TTC549 (cell line): ENCODE results near the gene COL4A5.

Source experiments
- FAIRE-seq: peaks from 2 replicates; lab custom pipeline; 2012; peaks lifted over from hg19 to GRCh38; lab: Jason Lieb, UNC

Gene COL4A5

GRCh38 chrX:108641589-108642272 is 202.1 kb downstream of the COL4A5 start:
- FAIRE-seq: no peak

DNA sequence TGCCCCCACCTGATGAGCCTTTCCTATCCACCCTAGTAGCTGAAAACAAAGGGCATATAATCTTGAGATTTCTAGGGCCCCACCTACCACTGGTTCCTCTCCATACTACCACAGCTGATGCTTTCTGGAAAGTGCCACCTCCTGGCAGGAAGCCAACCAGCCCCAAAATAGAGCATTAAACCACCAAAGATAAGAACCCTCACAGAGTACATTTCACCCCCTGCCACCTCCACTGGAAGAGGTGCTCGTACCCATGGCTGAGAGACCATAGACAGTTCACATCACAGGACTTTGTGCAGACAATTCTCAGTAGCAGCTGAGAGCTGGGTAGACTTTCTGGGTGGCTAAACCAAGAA is 202.6 kb downstream of the COL4A5 start:
- no peak for FAIRE-seq

DNA sequence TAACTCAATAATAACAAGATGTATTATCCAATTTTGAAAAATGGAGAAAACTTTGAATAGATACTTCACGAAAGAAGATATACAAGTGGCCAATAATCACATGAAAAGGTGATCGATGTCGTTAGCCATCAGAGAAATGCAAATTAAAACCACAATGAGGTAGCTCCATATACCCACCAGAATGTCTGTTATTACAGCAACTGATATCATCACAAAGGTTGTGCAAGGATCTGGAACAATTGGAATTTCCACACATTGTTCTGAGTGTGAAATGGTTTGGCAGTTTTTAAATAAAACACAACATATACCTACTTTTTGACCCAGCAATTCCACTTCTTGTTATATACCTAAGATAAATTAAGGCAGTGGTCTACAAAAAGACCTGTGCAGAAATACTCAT is 225.1 kb downstream of the COL4A5 start:
- FAIRE-seq: no peak

DNA sequence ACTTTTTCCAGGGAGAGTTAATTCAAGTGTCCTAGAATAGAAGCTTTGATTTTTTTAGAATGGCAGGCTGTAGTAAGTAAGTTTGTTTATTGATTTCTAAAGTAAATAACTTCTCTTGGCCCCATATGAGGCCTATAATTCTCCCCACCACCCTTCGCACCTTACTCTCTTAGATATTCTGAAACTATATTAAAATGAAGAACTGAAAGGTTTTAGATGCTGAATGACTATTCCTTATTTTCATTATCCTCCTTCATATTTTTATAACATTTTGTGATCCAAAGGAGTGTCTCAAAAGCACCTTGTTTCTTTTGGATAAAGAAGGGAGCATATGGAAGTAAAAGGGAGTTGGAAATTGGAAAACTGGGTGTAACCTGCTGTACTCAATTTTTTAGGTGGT is 226.5 kb downstream of the COL4A5 start:
- FAIRE-seq: no peak

DNA sequence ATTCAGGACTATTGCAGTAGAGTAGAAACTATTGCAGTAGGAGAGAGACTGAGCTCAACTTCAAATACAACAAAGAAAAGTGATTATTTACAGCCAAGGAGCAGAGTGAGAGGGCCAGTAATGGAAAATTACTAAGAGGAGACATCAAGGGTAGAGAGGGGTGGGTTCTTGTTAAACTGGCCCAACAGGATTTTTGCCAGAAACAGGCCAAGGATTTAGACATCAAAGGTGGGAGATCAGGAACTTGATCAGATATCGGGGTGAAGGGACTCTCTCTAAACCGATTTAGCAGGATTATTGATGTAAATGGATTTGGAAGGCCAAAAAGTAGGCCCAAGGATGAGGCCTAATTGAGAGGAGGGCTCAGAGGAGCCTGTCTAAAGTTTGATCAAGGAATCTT is 231.9 kb downstream of the COL4A5 start:
- FAIRE-seq: no peak

- no peak for FAIRE-seq
Observed at GRCh38 chrX:108696690-108697089, 257.1 kb downstream of the COL4A5 start.

DNA sequence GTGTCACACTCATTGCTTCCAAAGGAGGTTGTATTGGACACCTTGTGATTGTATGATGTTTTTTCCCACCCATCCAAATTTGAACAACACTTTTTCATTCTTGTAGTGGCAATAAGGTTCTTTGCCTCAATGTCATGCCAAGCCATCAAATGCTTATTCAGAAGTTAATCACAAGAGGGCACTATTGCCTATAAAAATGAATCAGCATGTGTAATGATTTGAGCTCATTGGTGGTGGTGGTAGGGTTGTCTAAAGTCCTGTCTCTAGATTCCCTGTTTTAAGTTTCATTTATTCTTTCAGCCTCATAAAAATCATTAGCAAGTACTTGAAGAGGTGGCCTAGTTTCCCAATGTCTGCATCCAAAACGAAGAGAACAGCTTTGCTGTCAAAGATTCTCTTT is 259.7 kb downstream of the COL4A5 start:
- peak; percentile 66 for FAIRE-seq

GRCh38 chrX:108701633-108702032 is 262.0 kb downstream of the COL4A5 start:
- FAIRE-seq: no peak

- no peak for FAIRE-seq
Observed at GRCh38 chrX:108702530-108702929, 262.9 kb downstream of the COL4A5 start.

DNA sequence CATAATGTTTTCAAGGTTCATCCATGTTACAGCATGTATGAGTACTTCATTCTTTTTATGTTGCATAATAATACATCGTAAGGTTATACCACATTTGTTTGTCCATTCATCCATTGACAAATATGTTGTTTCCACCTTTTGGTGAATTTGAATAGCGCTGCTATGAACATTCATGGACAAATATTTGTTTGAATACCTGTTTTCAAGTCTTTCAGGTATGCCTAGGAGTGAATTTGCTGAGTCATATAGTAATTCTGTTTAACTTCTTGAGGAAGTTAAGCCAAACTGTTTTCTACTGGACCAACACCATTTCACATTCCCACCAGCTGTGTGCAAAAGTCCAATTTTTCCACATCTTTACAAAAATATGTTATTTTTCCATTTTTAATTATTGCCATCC is 265.2 kb downstream of the COL4A5 start:
- FAIRE-seq: no peak

- FAIRE-seq: no peak
Observed at GRCh38 chrX:108712886-108713285, 273.2 kb downstream of the COL4A5 start.

GRCh38 chrX:108722561-108722960 is 282.9 kb downstream of the COL4A5 start:
- FAIRE-seq: no peak

DNA sequence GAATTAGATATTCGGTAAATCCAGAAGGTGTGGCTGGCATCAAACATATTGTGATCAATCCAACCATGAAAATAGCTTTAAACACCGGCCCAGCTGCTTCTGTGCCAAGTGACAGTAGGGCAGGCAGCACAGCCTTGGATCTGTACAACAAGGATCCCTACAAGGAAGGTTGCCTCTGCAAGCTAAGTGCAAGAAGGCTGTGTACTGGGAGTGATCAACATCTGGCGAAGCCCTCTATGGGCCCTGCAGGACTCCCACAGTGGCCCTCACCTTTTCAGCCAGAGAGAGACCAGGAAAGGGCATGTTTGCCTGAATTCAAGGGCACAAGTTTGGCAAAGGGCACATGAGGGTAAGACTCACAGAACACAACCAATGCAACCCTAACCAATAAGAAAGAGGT is 287.1 kb downstream of the COL4A5 start:
- FAIRE-seq: no peak

- FAIRE-seq: no peak
Observed at GRCh38 chrX:108731153-108731552, 291.5 kb downstream of the COL4A5 start.

DNA sequence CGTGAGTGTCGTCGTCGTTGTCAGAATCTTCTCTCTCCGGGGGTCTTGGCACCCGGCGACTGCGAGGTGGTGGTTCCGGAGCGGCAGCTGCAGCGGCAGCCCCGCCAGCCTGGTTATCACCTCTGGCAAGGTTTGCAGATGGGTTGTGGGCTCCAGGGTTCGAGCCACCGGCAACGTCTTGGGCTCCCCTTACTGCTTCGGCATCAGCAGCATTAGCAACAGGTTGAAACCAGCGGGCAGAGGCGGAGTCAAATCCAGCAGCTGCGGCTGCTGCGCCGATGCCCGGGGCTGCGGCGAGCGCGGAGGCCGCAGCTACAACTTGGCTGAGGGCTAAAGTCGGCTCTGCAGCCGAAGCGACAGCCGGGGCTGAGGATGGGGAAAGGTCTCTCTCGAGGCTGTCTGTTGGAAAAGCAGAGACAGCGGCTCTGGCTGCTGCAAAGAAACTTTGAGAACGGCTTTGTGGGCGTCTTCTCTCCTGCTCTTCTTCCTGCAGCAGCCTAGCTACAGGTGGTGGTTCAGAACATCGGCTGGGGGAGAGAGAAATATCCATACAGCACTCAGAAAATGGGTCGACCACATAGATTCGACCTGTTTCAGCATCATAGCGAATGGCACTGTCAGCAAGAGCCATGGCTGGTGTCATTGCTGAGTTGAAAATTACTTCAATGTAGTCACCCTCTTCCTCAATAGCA is 293.1 kb downstream of the COL4A5 start:
- FAIRE-seq: no peak

GRCh38 chrX:108734426-108734825 is 294.8 kb downstream of the COL4A5 start:
- no peak for FAIRE-seq

GRCh38 chrX:108735091-108735678 is 295.5 kb downstream of the COL4A5 start:
- FAIRE-seq: no peak

DNA sequence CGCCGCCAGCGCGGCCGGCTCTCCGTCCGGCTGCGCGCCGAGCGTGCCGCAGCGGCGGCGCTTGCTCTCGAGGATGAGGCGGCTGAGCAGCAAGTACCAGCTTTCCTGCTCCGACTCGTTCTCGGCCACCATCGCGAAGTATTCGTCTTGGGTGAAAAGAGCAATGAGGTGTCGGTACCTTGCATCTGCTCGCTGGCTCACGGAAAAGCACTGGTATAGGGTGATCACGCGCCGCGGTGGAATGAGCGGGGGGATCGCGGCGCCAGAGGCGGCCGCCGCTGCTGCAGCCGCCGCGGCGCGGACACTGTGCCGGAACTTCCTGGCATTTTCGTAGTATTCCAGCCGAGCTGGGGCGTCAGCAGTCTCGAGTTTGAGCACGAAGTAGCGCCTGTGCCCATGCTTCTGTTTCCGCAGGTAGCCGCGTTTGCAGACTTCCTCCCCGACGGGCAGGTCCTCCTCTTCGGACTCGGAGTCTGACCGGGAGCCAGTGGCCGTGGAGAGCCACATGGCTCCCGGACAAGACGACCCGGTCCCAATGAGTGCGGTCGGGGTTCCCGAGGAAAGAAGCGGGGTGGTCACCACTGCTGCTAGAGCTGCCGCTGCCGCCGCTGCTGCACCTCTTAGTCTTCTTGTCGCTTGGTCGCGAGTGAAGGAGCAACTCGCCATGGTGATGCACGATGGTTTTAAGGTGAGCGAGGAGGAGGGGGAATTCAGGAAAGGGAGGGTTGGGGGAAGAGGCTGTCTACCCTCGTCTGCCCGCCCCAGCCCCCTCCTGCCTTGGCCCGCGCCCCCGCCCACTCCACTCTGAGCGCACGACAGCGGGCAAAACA is 296.3 kb downstream of the COL4A5 start:
- FAIRE-seq: no peak

- FAIRE-seq: no peak
Observed at GRCh38 chrX:108736509-108737479, 297.2 kb downstream of the COL4A5 start, which contains the start of gene IRS4. TSS of gene IRS4 (minus strand) at chrX:108736563.

GRCh38 chrX:108737754-108738153 is 298.1 kb downstream of the COL4A5 start:
- no peak for FAIRE-seq

DNA sequence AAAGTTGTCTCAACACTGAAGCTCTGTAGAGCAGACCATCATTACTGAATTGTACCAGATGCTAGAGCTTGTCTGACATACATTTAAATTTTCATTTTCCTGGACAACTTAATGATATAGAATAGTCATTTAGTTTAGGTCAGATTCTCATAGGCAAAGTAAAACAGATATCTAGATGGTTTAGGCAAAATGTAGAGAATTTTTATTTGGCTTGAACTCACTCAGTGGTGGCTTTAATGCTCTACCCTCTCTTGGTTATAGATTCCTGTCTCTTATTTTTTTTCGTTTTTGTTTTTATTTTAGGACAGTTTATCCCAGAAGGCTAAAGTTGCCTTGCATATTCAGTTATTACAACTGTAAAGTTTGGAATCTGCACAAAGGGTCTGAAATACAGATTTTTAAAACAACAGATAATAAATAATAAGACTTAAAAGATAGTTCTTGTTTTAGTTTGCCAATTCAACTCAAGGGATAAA is 300.7 kb downstream of the COL4A5 start:
- no peak for FAIRE-seq
